ENCODE measurements around the gene SH2D1B.
"Not testable (repeated sequence)": the region's sequence is repeated elsewhere in the genome, so short reads cannot be mapped to it uniquely, and the experiment has no call there.

SH2D1B gene

DNA sequence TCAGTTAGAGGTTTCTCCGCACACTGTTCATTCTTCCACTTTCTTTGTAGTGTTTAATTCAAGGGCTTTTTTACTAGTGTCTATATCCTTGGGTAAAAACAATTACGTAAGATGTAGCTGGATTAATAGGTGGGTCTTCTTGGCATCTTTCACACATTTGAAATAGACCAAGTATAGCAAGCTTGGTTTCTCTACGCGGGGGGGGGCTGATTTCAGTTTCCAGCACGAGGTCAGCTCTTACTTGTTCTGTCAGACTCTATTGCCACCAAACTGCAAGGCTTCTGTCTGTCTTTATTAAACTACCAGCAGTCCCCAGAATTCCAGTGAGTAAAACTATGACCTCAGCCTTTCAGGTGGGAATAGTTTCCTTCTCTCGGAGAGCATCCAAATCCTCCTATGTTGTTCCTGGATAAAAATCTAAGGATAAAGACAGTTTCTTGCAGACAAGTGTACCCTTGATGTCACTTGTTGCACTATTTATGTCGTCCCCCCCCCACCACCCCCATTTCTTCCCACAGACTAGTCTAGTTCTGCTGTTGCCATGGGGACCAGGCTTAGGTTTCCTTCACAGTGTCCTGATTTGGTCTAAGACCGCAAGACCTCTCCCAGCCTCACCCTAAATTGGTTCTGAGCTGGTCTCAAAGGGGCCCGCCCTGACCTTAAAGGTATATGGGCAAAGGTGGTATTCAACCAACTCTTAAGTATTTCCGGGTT, 52.3 kb downstream of the SH2D1B start:
- no peak for DNase-seq

DNA sequence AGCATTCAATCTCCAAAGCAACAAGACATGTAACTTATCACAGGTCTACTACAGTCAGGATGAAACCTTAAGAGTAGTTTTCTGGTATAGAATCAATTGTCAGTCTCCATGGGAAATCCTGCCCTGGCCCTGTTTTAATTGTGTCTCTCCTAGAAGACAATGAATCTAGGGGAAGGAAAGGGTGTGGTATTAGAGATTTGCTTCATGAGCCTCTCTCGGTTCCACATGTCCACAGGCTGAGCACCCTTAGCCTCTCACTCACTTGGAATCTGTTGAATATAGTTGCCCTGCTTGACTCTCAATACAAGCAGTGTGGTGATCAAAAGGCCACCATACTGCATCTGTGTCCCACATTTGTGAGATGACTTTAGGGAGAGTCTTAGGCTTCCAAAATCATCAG, 53.0 kb downstream of the SH2D1B start:
- no peak for DNase-seq

DNA sequence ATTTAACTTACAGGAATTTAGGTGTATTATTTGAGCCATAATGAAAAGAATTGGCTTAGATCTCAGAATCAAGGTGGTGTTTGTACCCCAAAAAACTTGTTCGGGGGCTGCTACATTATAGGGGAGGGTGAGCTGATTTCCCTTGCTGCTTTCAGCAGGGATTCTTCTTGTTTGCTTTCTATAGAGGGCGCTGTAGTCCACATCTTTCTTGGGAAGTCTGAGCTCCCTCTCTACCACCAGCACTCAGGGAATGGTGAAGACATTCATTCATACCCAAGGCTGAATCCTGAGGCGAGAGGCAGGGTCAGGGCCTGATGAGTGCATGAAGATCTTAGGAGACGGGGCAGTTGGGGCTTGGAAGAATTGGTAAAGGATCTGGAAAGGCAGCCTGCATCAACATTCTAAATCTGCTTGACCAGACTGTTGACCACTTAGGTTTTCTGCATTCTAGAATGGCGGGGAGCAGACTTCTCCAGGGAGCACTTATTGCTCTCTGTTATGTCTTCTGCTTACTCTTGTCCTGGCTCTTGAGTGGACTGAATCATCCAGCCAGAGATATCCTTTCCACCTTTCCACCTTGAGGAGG, 54.2 kb downstream of the SH2D1B start:
- DNase-seq: no peak

DNA sequence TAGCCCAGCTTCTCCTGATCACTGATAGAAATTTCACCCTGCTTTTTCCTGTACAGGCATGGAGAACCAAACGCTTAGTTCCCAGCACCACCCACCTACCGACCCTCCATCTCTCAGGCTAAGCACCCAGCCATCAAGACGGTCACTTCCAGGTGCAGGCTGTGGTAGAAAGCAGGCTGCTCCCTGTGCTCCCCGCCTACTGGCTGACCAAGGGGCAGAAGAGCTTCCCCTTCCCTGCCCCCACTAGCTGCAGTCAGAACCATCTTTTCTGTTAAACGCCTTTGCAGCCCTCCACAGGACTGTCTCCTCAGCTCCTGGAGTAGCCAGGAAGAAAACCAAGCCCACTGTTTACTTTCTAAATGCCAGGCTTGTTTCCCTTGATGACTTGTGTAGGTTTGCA, 58.2 kb downstream of the SH2D1B start:
- no peak for DNase-seq

DNA sequence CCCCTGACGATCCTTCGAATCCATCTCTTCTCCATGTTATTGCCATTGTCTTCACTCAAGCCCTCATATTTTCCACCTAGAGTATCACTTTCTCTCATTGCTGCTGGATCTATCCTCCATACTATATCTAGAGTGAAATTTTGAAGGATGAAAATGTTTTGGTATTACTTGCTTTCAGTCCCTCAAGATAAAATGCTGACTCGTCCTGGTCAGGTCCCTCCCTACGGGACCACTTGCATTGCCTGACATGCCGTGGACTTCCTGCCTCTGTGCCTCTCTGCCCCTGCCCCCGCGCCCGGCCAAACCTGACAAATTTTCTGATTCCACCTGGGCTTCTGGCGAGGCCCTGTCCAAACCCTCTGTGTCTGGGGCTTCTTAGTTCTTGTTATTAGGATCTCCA, 58.9 kb downstream of the SH2D1B start:
- DNase-seq: no peak

DNA sequence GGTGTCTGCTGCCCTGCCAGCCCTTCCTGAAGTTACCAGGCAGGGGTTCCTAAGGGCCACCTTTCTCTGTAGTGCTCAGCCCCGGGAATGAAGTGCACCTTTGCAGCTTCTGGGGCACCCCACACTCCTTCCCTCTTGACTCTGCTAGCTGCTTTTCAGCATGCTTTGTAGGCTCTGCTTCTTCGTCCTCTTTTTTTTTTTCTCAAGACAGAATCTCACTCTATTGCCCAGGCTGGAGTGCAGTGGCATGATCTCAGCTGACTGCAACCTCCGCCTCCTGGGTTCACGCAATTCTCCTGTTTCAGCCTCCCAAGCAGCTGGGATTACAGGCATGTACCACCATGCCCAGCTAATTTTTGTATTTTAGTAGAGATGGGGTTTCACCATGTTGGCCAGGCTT, 60.1 kb downstream of the SH2D1B start:
- not testable (repeated sequence) for DNase-seq

DNA sequence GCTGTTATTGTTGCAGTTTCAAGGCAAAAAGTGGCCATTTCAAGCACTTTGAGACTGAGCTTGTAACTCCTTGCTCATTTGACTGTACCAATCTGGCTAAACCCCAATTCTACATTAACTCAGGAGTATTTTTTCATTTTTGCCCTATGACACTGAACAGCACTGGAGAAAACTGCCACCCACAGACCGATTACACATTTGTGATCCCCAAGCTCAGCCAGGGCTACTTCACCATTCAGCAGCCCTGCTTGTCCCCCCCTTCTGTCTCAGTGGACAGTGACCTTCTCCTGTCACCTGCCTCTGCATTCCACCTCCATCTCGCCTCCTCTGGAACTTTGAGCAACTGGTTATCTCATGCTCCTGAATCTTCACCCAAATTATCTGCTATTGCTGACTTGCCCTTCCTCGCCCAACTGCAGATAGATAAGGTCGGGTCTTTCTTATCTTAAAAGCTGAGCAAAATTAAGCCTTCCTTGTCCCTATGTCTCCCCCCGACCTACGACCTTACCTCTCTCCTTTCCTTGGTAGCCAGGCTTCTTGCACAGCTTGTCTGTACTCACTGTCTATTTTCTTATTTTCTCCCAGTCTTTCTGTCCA, 60.6 kb downstream of the SH2D1B start:
- DNase-seq: no peak

DNA sequence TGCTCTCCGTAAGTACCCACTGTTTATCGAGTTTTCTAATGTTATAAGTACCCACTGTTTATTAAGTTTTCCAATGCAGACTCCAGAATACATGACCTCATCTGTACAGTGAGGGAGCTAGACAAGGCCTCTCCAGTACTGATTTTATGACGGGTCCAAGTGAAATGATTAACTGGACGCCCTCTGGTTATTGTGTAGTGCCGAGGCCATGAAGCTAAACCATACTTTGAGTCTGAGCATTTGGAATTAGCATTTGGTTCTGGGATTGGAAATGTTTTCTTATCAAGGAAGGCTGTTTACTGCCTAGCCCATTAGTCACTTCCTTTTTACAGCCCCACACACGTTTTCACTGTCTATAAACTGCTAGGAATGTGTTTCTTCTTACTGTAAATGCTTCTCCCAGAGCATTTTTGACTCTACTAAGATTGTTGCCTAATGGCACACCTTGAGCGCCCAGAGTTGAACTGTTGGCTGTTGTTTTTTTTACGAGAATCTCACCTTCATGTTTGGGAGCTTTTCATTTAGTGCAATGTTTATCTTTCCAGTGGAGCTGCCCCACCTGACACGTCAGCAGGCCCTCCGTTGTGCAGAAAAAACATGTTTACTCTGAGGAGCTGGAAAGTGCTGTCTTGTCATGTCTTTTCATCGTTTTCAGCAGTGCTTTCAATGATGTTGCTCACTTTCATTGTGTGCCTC, 62.2 kb downstream of the SH2D1B start:
- no peak for DNase-seq

DNA sequence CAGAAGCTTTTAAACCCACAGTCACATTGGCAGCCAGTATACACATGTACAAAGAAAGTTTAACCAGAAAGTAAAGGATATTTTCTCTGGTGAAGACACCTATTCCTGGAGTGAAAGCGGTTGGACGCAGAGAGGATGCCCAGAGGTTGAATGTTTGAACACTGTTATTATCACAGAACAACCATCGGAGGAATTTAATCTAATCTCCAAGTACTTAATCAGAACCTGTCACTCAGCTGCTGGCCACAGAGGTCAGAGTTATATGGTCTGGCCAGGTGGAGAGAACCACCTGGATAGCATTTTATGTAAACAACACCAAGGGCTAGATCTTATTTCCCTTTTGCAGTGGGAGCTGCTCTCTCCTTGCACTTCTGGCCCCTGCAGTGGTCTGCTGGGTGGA, 64.7 kb downstream of the SH2D1B start:
- no peak for DNase-seq

Data from activated CD4-positive, alpha-beta T cell treated with anti-CD3 and anti-CD28 coated beads, Interleukin-2, amount 50 U/mL, for 48 hours (primary cell).